Measurements from ENCODE around the gene OTOF.

GRCh38 chr2:26442707-26443106, 35.2 kb downstream of the OTOF start:
- TF ChIP-seq SIN3A (IDR thresholded peaks at IDR 0.05; ENCODE audit: borderline replicate concordance, insufficient read depth, low read length) (no peak), TAF1 (IDR thresholded peaks at IDR 0.05; ENCODE audit: borderline replicate concordance, insufficient read depth, low read length) (no peak)

Measured in PFSK-1 (cell line).